Lower leg skin (tissue), 3 donors: ENCODE data around the gene SUSD4.

Experiments
- CTCF ChIP-seq, 3 donors: fragments of 450-650 bp; IDR thresholded peaks; one replicate each; pipeline ENCODE4 v1.5.1; 2016; ENCODE audit warnings: antibody characterized with exemption in 3 of 3, mild to moderate bottlenecking in 3 of 3, moderate library complexity in 2 of 3
- POLR2A ChIP-seq, 2 donors: fragments of 450-650 bp; IDR thresholded peaks; one replicate each; pipeline ENCODE4 v1.6.1; 2016 to 2017; ENCODE audit warnings: antibody characterized with exemption in 2 of 2, mild to moderate bottlenecking in 1 of 2, moderate library complexity in 1 of 2

GRCh38 chr1:223319398-223319797, 44.6 kb downstream of the SUSD4 start:
- no peak for TF ChIP-seq CTCF (IDR thresholded peaks at IDR 0.05)
- TF ChIP-seq POLR2A (IDR thresholded peaks at IDR 0.05) = no peak
